Type B pancreatic cell (in vitro differentiated cells): ENCODE measurements around the gene FRMD4A. TPM values are rescaled to one million over a fixed set of nuclear protein-coding genes. Genes with fewer than 3 reads are reported as not detected.

Experiments
- DNase-seq: peaks from one replicate; pipeline ENCODE4 v3.0.0; 2021; ENCODE audit warnings: mixed read lengths; ENCODE audit not compliant: unreplicated experiment; ENCODE audit errors: extremely low spot score
- H3K27ac Mint-ChIP-seq: 2 replicates; pipeline ENCODE4 v1.8.0; 2021; ENCODE audit warnings: mild to moderate bottlenecking, mixed read lengths
- H3K27me3 Mint-ChIP-seq: 2 replicates; pipeline ENCODE4 v1.8.0; 2021; ENCODE audit warnings: mixed read lengths
- H3K36me3 Mint-ChIP-seq: 2 replicates; pipeline ENCODE4 v1.8.0; 2021; ENCODE audit warnings: mixed read lengths
- H3K4me1 Mint-ChIP-seq: one replicate; pipeline ENCODE4 v1.8.0; 2021; ENCODE audit warnings: mixed read lengths; ENCODE audit not compliant: unreplicated experiment
- H3K4me3 Mint-ChIP-seq: 2 replicates; pipeline ENCODE4 v1.8.0; 2021; ENCODE audit warnings: mild to moderate bottlenecking, mixed read lengths
- H3K9me3 Mint-ChIP-seq: 2 replicates; pipeline ENCODE4 v1.8.0; 2021; ENCODE audit warnings: mixed read lengths
- CTCF ChIP-seq: fragments of 200-600 bp; sonication (generic); conservative IDR thresholded peaks from 2 replicates; pipeline ENCODE4 v1.5.0; 2021; ENCODE audit warnings: antibody characterized with exemption, mild to moderate bottlenecking
- total RNA-seq: library from RNA; stranded (reverse); gene quantifications from 2 replicates; pipeline ENCODE4 v1.2.1, GENCODE V29; 2021; ENCODE audit warnings: low replicate concordance

The FRMD4A gene
- total RNA-seq, 1 donor from 2014 or later = 88.9 TPM

GRCh38 chr10:13984647-13985155, 346.0 kb downstream of the FRMD4A start:
- no peak overlapping the region for H3K4me3 Mint-ChIP-seq
- no peaks in the 10 kb centered on the region for H3K9me3 Mint-ChIP-seq
- DNase-seq = no peak
- H3K36me3 Mint-ChIP-seq = peaks cover 8% of the 10 kb centered on the region
- H3K27ac Mint-ChIP-seq = no peak overlapping the region
- no peak for TF ChIP-seq CTCF
- H3K4me1 Mint-ChIP-seq = peaks cover 38% of the 10 kb centered on the region
- no peaks in the 10 kb centered on the region for H3K27me3 Mint-ChIP-seq

DNA sequence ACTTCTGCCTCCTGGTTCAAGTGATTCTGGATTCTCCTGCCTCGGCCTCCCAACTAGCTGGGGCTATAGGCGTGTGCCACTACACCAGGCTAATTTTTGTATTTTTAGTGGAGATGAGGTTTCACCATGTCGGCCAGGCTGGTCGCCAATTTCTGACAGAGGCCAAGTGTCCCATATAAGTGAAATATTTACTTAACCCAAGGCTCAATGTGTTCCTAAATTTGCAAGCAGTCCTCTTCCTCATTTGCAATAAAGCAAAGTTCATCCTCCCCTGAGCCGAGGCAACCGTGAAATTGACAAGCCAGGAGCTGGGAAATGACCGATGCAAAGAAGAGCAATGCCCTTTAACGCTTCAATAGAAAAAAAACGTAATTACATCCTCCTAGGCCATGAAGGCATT, 347.7 kb downstream of the FRMD4A start:
- no peak for TF ChIP-seq CTCF

GRCh38 chr10:13978533-13979115, 352.1 kb downstream of the FRMD4A start:
- peaks cover 26% of the 10 kb centered on the region for H3K4me1 Mint-ChIP-seq
- no peak for DNase-seq
- peak overlapping the region; percentile 14 for H3K27ac Mint-ChIP-seq
- H3K4me3 Mint-ChIP-seq = peak overlapping the region; percentile 3
- no peak for TF ChIP-seq CTCF
- no peaks in the 10 kb centered on the region for H3K9me3 Mint-ChIP-seq
- H3K36me3 Mint-ChIP-seq = peaks cover 8% of the 10 kb centered on the region
- no peaks in the 10 kb centered on the region for H3K27me3 Mint-ChIP-seq

More for the DNA sequence above, 347.7 kb downstream of the FRMD4A start:
- H3K27ac Mint-ChIP-seq = no peak overlapping the region
- no peak for DNase-seq
- no peak overlapping the region for H3K4me3 Mint-ChIP-seq
- peaks cover 40% of the 10 kb centered on the region for H3K4me1 Mint-ChIP-seq
- H3K36me3 Mint-ChIP-seq = peaks cover 8% of the 10 kb centered on the region
- no peaks in the 10 kb centered on the region for H3K9me3 Mint-ChIP-seq
- no peaks in the 10 kb centered on the region for H3K27me3 Mint-ChIP-seq

DNA sequence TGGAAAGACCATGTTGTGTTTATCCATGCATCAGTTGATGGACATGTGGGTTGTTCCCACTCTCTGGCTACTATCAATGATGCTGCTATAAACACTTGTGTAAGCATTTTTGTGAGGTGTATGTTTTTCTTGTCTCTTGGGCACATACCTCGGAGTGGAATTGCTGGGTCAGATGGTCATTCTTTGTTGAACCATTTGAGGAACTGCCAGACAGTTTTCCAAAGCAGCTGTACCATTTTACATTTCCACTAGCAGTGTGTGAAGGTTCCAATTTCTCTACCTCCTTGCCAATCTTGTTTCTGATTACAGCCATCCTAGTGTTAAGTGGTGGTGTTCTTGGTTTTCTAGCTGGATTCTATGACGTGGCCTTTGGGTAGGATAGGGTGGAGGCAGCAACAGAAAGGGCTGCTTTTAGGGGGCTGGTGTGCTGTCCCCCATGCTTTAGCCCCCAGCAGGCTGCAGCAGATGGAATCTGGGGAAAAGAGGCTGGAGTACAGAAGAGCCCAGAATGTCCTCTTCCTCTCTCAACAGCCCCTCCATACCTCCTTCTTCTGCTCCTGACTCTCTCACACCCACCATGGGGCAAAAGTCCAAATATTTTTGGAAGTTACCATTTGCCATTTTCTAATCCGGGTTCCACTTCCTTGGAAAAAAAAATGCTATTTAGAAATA, 352.7 kb downstream of the FRMD4A start:
- H3K36me3 Mint-ChIP-seq = peaks cover 8% of the 10 kb centered on the region
- no peaks in the 10 kb centered on the region for H3K9me3 Mint-ChIP-seq
- TF ChIP-seq CTCF = no peak
- no peak overlapping the region for H3K27ac Mint-ChIP-seq
- H3K4me1 Mint-ChIP-seq = peaks cover 20% of the 10 kb centered on the region
- H3K4me3 Mint-ChIP-seq = no peak overlapping the region
- no peaks in the 10 kb centered on the region for H3K27me3 Mint-ChIP-seq
- no peak for DNase-seq

DNA sequence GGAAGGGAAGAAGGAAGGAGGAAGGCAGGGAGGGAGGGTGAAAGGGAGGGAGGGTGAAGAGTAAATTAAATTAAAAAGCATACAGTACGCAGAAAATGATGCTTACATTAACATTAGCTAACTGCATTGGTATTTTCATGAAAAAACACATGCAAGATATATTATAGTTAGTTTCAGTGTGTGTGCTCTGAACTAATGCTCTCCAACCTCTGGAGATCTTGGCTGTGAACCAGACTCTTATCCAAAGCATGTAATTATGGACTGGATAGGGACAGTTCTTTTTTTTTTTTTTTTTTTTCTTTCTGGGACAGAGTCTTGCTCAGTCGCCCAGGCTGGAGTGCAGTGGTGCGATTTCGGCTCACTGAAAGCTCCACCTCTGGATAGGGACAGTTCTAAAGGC, 357.0 kb downstream of the FRMD4A start:
- Mint-ChIP-seq H3K36me3 (no peaks in the 10 kb centered on the region), H3K4me1 (peaks cover 16% of the 10 kb centered on the region), H3K4me3 (no peak overlapping the region), H3K27ac (no peak overlapping the region), H3K27me3 (peaks cover 2% of the 10 kb centered on the region), H3K9me3 (no peaks in the 10 kb centered on the region)
- DNase-seq = no peak
- TF ChIP-seq CTCF = no peak
